T-helper 1 cell treated with Interleukin-12 subunit alpha and Interleukin-12 subunit beta and Interleukin-4 antibody, amounts not matched to agents 30 μg/mL and 1 μg/mL, for 36 hours (primary cell): Measurements from ENCODE around the gene DENND6A.

ENCODE experiments used
- H3K27ac Mint-ChIP-seq: one replicate; pipeline ENCODE4 v1.8.0; 2021; ENCODE audit warnings: mild to moderate bottlenecking, mixed read lengths
- H3K27me3 Mint-ChIP-seq: one replicate; pipeline ENCODE4 v1.8.0; 2021; ENCODE audit warnings: low read depth, mixed read lengths
- H3K36me3 Mint-ChIP-seq: one replicate; pipeline ENCODE4 v1.8.0; 2021; ENCODE audit warnings: low read depth, mixed read lengths
- H3K4me1 Mint-ChIP-seq: one replicate; pipeline ENCODE4 v1.8.0; 2021; ENCODE audit warnings: low read depth, mixed read lengths
- H3K4me3 Mint-ChIP-seq: one replicate; pipeline ENCODE4 v1.8.0; 2021; ENCODE audit warnings: mild to moderate bottlenecking, moderate library complexity, mixed read lengths
- H3K9me3 Mint-ChIP-seq: one replicate; pipeline ENCODE4 v1.8.0; 2021; ENCODE audit warnings: mixed read lengths

The DENND6A gene

DNA sequence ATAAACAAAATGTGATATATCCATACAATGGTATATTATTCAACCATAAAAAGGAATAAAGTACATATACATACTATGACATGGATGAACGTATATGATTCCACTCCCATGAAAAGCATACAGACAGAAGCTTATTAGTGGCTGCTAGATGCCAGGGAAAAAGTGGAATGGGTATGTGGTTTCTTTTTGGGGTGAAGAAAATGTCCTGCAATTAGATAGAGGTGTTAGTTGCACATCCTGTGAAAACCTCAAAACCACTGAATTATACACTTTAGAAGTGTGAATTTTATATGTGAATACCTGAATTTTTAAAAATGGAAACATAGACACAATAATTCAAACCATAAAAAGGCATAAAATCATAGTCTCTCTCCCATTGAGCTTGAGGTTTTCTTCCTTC, 11.2 kb downstream of the DENND6A start:
- Mint-ChIP-seq H3K4me1 (peaks cover 38% of the 10 kb centered on the region), H3K9me3 (no peaks in the 10 kb centered on the region), H3K36me3 (peaks cover 32% of the 10 kb centered on the region), H3K4me3 (no peak overlapping the region), H3K27me3 (no peaks in the 10 kb centered on the region), H3K27ac (no peak overlapping the region)

GRCh38 chr3:57680046-57680445, 12.8 kb downstream of the DENND6A start:
- Mint-ChIP-seq H3K36me3 (peaks cover 27% of the 10 kb centered on the region), H3K27ac (no peak overlapping the region), H3K4me1 (peaks cover 35% of the 10 kb centered on the region), H3K4me3 (no peak overlapping the region), H3K27me3 (no peaks in the 10 kb centered on the region), H3K9me3 (no peaks in the 10 kb centered on the region)

GRCh38 chr3:57675530-57675929, 17.3 kb downstream of the DENND6A start:
- H3K9me3 Mint-ChIP-seq = no peaks in the 10 kb centered on the region
- peaks cover 40% of the 10 kb centered on the region for H3K4me1 Mint-ChIP-seq
- peaks cover 28% of the 10 kb centered on the region for H3K36me3 Mint-ChIP-seq
- H3K27me3 Mint-ChIP-seq = no peaks in the 10 kb centered on the region
- no peak overlapping the region for H3K4me3 Mint-ChIP-seq
- peak overlapping the region; percentile 37 for H3K27ac Mint-ChIP-seq

- H3K4me1 Mint-ChIP-seq = peaks cover 28% of the 10 kb centered on the region
- H3K36me3 Mint-ChIP-seq = peaks cover 12% of the 10 kb centered on the region
- no peak overlapping the region for H3K27ac Mint-ChIP-seq
- H3K9me3 Mint-ChIP-seq = no peaks in the 10 kb centered on the region
- H3K4me3 Mint-ChIP-seq = no peak overlapping the region
- no peaks in the 10 kb centered on the region for H3K27me3 Mint-ChIP-seq
These were observed 19.7 kb downstream of the DENND6A start for GRCh38 chr3:57673156-57673555.

DNA sequence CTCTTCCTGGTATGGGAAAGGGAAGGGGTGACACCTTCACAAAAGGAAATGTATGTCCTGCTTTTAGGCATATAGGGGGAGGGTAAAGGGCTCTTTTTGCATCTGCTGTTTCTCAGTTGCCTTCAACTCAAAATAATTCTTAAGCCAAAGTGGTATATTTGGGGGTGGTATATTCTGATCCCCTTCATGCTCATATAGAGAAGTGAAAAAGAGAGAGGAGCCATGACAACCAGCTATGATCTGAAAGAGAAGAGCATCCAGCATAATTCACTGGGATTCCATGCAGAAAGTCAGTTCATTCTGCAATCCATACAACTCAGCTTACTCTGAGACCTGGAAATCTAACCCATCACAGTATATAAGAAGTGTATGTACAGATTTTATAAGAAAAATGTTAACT, 22.3 kb downstream of the DENND6A start:
- H3K27me3 Mint-ChIP-seq = no peaks in the 10 kb centered on the region
- H3K27ac Mint-ChIP-seq = no peak overlapping the region
- H3K4me1 Mint-ChIP-seq = peaks cover 23% of the 10 kb centered on the region
- no peak overlapping the region for H3K4me3 Mint-ChIP-seq
- H3K36me3 Mint-ChIP-seq = peaks cover 10% of the 10 kb centered on the region
- no peaks in the 10 kb centered on the region for H3K9me3 Mint-ChIP-seq

DNA sequence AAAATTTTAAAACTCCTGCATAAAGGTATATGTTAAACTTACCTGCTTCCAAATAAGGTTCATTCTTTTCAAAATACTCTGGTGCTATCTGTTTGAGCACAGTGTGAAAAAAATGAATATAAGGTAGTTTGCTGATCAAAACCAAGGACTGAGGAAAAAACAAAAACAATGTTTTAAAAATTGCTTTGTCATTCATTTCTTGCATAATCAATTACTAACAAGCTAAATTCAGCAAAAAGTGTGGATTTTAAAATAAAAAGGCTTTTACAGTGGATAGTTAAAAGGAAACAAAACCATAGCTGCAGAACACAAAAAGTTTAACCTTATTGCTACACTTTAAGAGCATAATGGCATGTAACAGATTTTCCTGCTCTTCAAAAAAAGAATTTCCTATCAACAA, 31.5 kb downstream of the DENND6A start:
- no peaks in the 10 kb centered on the region for H3K9me3 Mint-ChIP-seq
- H3K27ac Mint-ChIP-seq = no peak overlapping the region
- no peaks in the 10 kb centered on the region for H3K4me1 Mint-ChIP-seq
- no peak overlapping the region for H3K4me3 Mint-ChIP-seq
- H3K27me3 Mint-ChIP-seq = no peaks in the 10 kb centered on the region
- peaks cover 19% of the 10 kb centered on the region for H3K36me3 Mint-ChIP-seq

GRCh38 chr3:57659806-57660439, 33.0 kb downstream of the DENND6A start:
- Mint-ChIP-seq H3K4me1 (no peaks in the 10 kb centered on the region), H3K27ac (no peak overlapping the region), H3K36me3 (peaks cover 19% of the 10 kb centered on the region), H3K4me3 (no peak overlapping the region), H3K27me3 (no peaks in the 10 kb centered on the region), H3K9me3 (no peaks in the 10 kb centered on the region)

DNA sequence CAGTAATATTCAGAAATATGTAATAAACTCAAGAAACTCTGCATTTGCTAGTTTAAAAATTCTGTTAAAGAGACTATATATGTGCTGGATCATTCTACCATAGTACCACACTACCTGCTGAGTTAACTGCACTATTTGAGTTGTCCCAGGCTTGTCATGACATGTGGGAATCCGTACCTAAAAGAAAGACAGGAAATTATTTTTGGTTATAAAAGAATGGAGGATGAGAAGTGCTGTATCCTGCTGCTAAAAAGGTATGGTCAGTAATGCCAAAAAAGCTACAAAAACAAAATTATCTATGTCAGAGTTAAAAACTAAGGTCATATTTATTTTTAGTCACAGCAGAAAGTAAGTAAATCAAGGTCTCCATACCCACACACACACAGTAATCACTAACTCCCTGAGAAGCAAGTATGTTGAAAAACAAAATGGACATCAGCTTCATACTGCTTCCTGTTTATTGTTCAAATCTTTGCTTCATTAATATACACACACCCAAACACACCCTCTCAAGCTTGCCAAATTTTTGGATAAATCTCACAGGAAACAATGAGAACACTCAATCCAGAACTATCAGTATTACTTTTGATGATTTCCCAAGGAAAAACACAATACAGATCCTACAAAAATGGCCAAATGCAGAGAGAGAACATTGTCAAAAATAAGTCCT, 33.7 kb downstream of the DENND6A start:
- no peak overlapping the region for H3K27ac Mint-ChIP-seq
- no peaks in the 10 kb centered on the region for H3K9me3 Mint-ChIP-seq
- no peaks in the 10 kb centered on the region for H3K27me3 Mint-ChIP-seq
- H3K4me3 Mint-ChIP-seq = no peak overlapping the region
- peaks cover 5% of the 10 kb centered on the region for H3K4me1 Mint-ChIP-seq
- H3K36me3 Mint-ChIP-seq = peaks cover 20% of the 10 kb centered on the region

GRCh38 chr3:57658536-57658935, 34.3 kb downstream of the DENND6A start:
- Mint-ChIP-seq H3K36me3 (peaks cover 18% of the 10 kb centered on the region), H3K4me3 (no peak overlapping the region), H3K27ac (no peak overlapping the region), H3K4me1 (peaks cover 5% of the 10 kb centered on the region), H3K27me3 (no peaks in the 10 kb centered on the region), H3K9me3 (no peaks in the 10 kb centered on the region)

- Mint-ChIP-seq H3K9me3 (no peaks in the 10 kb centered on the region), H3K4me3 (no peak overlapping the region), H3K27ac (no peak overlapping the region), H3K36me3 (peaks cover 37% of the 10 kb centered on the region), H3K4me1 (peaks cover 7% of the 10 kb centered on the region), H3K27me3 (no peaks in the 10 kb centered on the region)
These were observed 37.1 kb downstream of the DENND6A start for GRCh38 chr3:57655727-57656126.

- peaks cover 4% of the 10 kb centered on the region for H3K9me3 Mint-ChIP-seq
- H3K4me1 Mint-ChIP-seq = peaks cover 7% of the 10 kb centered on the region
- no peaks in the 10 kb centered on the region for H3K27me3 Mint-ChIP-seq
- H3K27ac Mint-ChIP-seq = no peak overlapping the region
- H3K36me3 Mint-ChIP-seq = peaks cover 49% of the 10 kb centered on the region
- no peak overlapping the region for H3K4me3 Mint-ChIP-seq
These were observed 38.6 kb downstream of the DENND6A start for GRCh38 chr3:57654267-57654666.

DNA sequence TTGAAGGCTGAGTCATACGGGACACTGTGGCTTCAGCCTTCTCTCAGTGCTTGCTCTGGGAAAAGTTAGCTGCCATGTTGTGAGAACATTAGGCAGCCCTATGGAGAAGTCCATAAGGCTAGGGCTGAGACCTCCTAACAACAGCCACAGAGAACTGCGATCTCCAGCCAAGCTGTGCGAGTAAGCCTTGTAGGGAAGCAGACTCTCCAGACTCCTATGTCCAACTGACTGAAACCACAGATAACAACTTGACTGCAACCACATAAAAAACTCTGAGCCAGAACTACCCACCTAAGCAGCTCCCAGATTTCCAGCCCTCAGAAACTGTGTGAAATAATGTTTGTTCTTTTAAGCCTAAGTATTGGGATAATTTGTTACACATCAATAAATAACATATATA, 40.7 kb downstream of the DENND6A start:
- H3K36me3 Mint-ChIP-seq = peaks cover 64% of the 10 kb centered on the region

GRCh38 chr3:57647292-57647940, 45.5 kb downstream of the DENND6A start:
- Mint-ChIP-seq H3K4me1 (peaks cover 2% of the 10 kb centered on the region), H3K27ac (no peak overlapping the region), H3K9me3 (peaks cover 15% of the 10 kb centered on the region), H3K4me3 (no peak overlapping the region), H3K27me3 (no peaks in the 10 kb centered on the region), H3K36me3 (peaks cover 58% of the 10 kb centered on the region)

More for the DNA sequence above, 40.7 kb downstream of the DENND6A start:
- no peak overlapping the region for H3K4me3 Mint-ChIP-seq
- H3K27me3 Mint-ChIP-seq = no peaks in the 10 kb centered on the region
- peaks cover 9% of the 10 kb centered on the region for H3K4me1 Mint-ChIP-seq
- no peak overlapping the region for H3K27ac Mint-ChIP-seq
- peaks cover 15% of the 10 kb centered on the region for H3K9me3 Mint-ChIP-seq

GRCh38 chr3:57646723-57647122, 46.2 kb downstream of the DENND6A start:
- Mint-ChIP-seq H3K4me1 (peaks cover 3% of the 10 kb centered on the region), H3K27ac (no peak overlapping the region), H3K9me3 (peaks cover 15% of the 10 kb centered on the region), H3K4me3 (no peak overlapping the region), H3K36me3 (peaks cover 57% of the 10 kb centered on the region), H3K27me3 (no peaks in the 10 kb centered on the region)

- H3K27me3 Mint-ChIP-seq = no peaks in the 10 kb centered on the region
- peaks cover 46% of the 10 kb centered on the region for H3K36me3 Mint-ChIP-seq
- H3K4me3 Mint-ChIP-seq = no peak overlapping the region
- H3K4me1 Mint-ChIP-seq = peaks cover 4% of the 10 kb centered on the region
- peaks cover 12% of the 10 kb centered on the region for H3K9me3 Mint-ChIP-seq
- no peak overlapping the region for H3K27ac Mint-ChIP-seq
These were observed 48.1 kb downstream of the DENND6A start for GRCh38 chr3:57644740-57645139.
